T-helper 17 cell (primary cell): ENCODE results near the gene GIN1. TPM values are rescaled to one million over a fixed set of nuclear protein-coding genes. Genes with fewer than 3 reads are reported as not detected.

Experiments
- ATAC-seq: fragments of 150-1000 bp; cut with Tn5 transposase; 2 replicates; pipeline ENCODE4 v1.10.0; 2021; ENCODE audit warnings: mild to moderate bottlenecking, moderate library complexity
- DNase-seq, 3 donors: peaks; one replicate each; pipeline versions ENCODE4 v3.0.0 to v3.0.0-alpha.2; 2020 to 2021
- H3K9me3 ChIP-seq: one replicate; pipeline ENCODE4 v1.7.0; 2013; ENCODE audit warnings: low read length, mild to moderate bottlenecking; ENCODE audit not compliant: control insufficient read depth, poor library complexity, severe bottlenecking
- H3K27ac Mint-ChIP-seq: one replicate; pipeline ENCODE4 v1.8.0; 2022; ENCODE audit warnings: mild to moderate bottlenecking, moderate library complexity, mixed read lengths
- H3K27me3 Mint-ChIP-seq: one replicate; pipeline ENCODE4 v1.8.0; 2022; ENCODE audit warnings: mixed read lengths
- H3K36me3 Mint-ChIP-seq: one replicate; pipeline ENCODE4 v1.8.0; 2022; ENCODE audit warnings: low read depth, mixed read lengths
- H3K4me1 Mint-ChIP-seq: one replicate; pipeline ENCODE4 v1.8.0; 2022; ENCODE audit warnings: mild to moderate bottlenecking, mixed read lengths
- H3K4me3 Mint-ChIP-seq: one replicate; pipeline ENCODE4 v1.8.0; 2022; ENCODE audit warnings: mild to moderate bottlenecking, moderate library complexity, mixed read lengths
- total RNA-seq, 4 donors: library from RNA in 2 of 4; stranded (reverse) in 2 of 4; gene quantifications; one replicate each; pipeline ENCODE4 v1.2.3 and lab custom pipeline; 2022 to 2026

The GIN1 gene
- total RNA-seq, 2 donors from 2014 or later: 1.7 to 3.5 TPM

- no peaks in the 10 kb centered on the region for H3K9me3 ChIP-seq
- H3K36me3 Mint-ChIP-seq: peaks cover 8% of the 10 kb centered on the region
- no peaks in the 10 kb centered on the region for H3K27me3 Mint-ChIP-seq
These were observed 7.4 kb upstream of the GIN1 start for GRCh38 chr5:103127292-103127817.

GRCh38 chr5:103126557-103126956 is 6.6 kb upstream of the GIN1 start:
- H3K4me3 Mint-ChIP-seq: no peak overlapping the region

More at GRCh38 chr5:103127292-103127817, 7.4 kb upstream of the GIN1 start:
- H3K27ac Mint-ChIP-seq: no peak overlapping the region
- no peak overlapping the region for H3K4me3 Mint-ChIP-seq
- H3K4me1 Mint-ChIP-seq: peaks cover 31% of the 10 kb centered on the region
- no peak for ATAC-seq
- DNase-seq: no peak

GRCh38 chr5:103122242-103122641 is 2.3 kb upstream of the GIN1 start:
- peaks cover 4% of the 10 kb centered on the region for H3K36me3 Mint-ChIP-seq
- no peaks in the 10 kb centered on the region for H3K9me3 ChIP-seq
- ATAC-seq: no peak
- peaks cover 39% of the 10 kb centered on the region for H3K4me1 Mint-ChIP-seq
- H3K27ac Mint-ChIP-seq: peak overlapping the region; percentile 27
- H3K27me3 Mint-ChIP-seq: no peaks in the 10 kb centered on the region
- no peak for DNase-seq
- peak overlapping the region; percentile 74 for H3K4me3 Mint-ChIP-seq

More at GRCh38 chr5:103126557-103126956, 6.6 kb upstream of the GIN1 start:
- no peak for DNase-seq
- H3K9me3 ChIP-seq: no peaks in the 10 kb centered on the region
- no peak overlapping the region for H3K27ac Mint-ChIP-seq
- H3K4me1 Mint-ChIP-seq: peaks cover 36% of the 10 kb centered on the region
- ATAC-seq: no peak
- peaks cover 10% of the 10 kb centered on the region for H3K36me3 Mint-ChIP-seq
- no peaks in the 10 kb centered on the region for H3K27me3 Mint-ChIP-seq

- ATAC-seq: no peak
- Mint-ChIP-seq H3K4me1 (peaks cover 35% of the 10 kb centered on the region), H3K4me3 (peak overlapping the region; percentile 97), H3K27ac (peak overlapping the region; percentile 99), H3K36me3 (peaks cover 4% of the 10 kb centered on the region), H3K27me3 (no peaks in the 10 kb centered on the region)
- H3K9me3 ChIP-seq: no peaks in the 10 kb centered on the region
- DNase-seq: no peak
These were observed 766 bp upstream of the GIN1 start for GRCh38 chr5:103120607-103121200.

GRCh38 chr5:103119070-103119764 is 721 bp downstream of the GIN1 start:
- no peaks in the 10 kb centered on the region for H3K9me3 ChIP-seq
- Mint-ChIP-seq H3K4me3 (peak overlapping the region; percentile 97), H3K27ac (peak overlapping the region; percentile 99), H3K36me3 (peaks cover 6% of the 10 kb centered on the region), H3K4me1 (peaks cover 32% of the 10 kb centered on the region), H3K27me3 (no peaks in the 10 kb centered on the region)
- no peak for DNase-seq
- no peak for ATAC-seq

GRCh38 chr5:103117471-103117991 is 2.4 kb downstream of the GIN1 start:
- no peak for DNase-seq
- Mint-ChIP-seq H3K36me3 (peaks cover 4% of the 10 kb centered on the region), H3K4me1 (peaks cover 33% of the 10 kb centered on the region), H3K27me3 (no peaks in the 10 kb centered on the region), H3K4me3 (no peak overlapping the region), H3K27ac (no peak overlapping the region)
- no peaks in the 10 kb centered on the region for H3K9me3 ChIP-seq
- ATAC-seq: no peak

GRCh38 chr5:103114440-103114839 is 5.5 kb downstream of the GIN1 start:
- Mint-ChIP-seq H3K36me3 (peaks cover 2% of the 10 kb centered on the region), H3K27ac (peak overlapping the region; percentile 67), H3K27me3 (no peaks in the 10 kb centered on the region), H3K4me1 (peaks cover 31% of the 10 kb centered on the region), H3K4me3 (no peak overlapping the region)
- DNase-seq (no peak), ATAC-seq (no peak)
- no peaks in the 10 kb centered on the region for H3K9me3 ChIP-seq

GRCh38 chr5:103112910-103113309 is 7.0 kb downstream of the GIN1 start:
- H3K36me3 Mint-ChIP-seq: peaks cover 2% of the 10 kb centered on the region
- H3K9me3 ChIP-seq: no peaks in the 10 kb centered on the region
- peaks cover 23% of the 10 kb centered on the region for H3K4me1 Mint-ChIP-seq
- no peak overlapping the region for H3K4me3 Mint-ChIP-seq
- no peak for ATAC-seq
- DNase-seq: no peak
- H3K27me3 Mint-ChIP-seq: no peaks in the 10 kb centered on the region
- peak overlapping the region; percentile 67 for H3K27ac Mint-ChIP-seq

- peaks cover 23% of the 10 kb centered on the region for H3K4me1 Mint-ChIP-seq
- H3K9me3 ChIP-seq: no peaks in the 10 kb centered on the region
- H3K27ac Mint-ChIP-seq: peak overlapping the region; percentile 67
- ATAC-seq (peak; percentile 87), DNase-seq (no peak)
- no peaks in the 10 kb centered on the region for H3K27me3 Mint-ChIP-seq
- H3K4me3 Mint-ChIP-seq: peak overlapping the region; percentile 25
- H3K36me3 Mint-ChIP-seq: peaks cover 2% of the 10 kb centered on the region
These were observed 8.5 kb downstream of the GIN1 start for GRCh38 chr5:103111468-103111867.

- Mint-ChIP-seq H3K36me3 (peaks cover 2% of the 10 kb centered on the region), H3K4me3 (no peak overlapping the region), H3K4me1 (peaks cover 23% of the 10 kb centered on the region), H3K27me3 (no peaks in the 10 kb centered on the region), H3K27ac (no peak overlapping the region)
- ATAC-seq (no peak), DNase-seq (no peak)
- no peaks in the 10 kb centered on the region for H3K9me3 ChIP-seq
These were observed 9.5 kb downstream of the GIN1 start for GRCh38 chr5:103110403-103110802.

GRCh38 chr5:103109277-103109676 is 10.7 kb downstream of the GIN1 start:
- ATAC-seq: no peak

GRCh38 chr5:103108086-103108485 is 11.9 kb downstream of the GIN1 start:
- H3K4me1 Mint-ChIP-seq: peaks cover 20% of the 10 kb centered on the region
- H3K36me3 Mint-ChIP-seq: no peaks in the 10 kb centered on the region
- H3K27ac Mint-ChIP-seq: no peak overlapping the region
- H3K9me3 ChIP-seq: no peaks in the 10 kb centered on the region
- no peak overlapping the region for H3K4me3 Mint-ChIP-seq
- no peak for DNase-seq
- H3K27me3 Mint-ChIP-seq: no peaks in the 10 kb centered on the region
- ATAC-seq: no peak

More at GRCh38 chr5:103109277-103109676, 10.7 kb downstream of the GIN1 start:
- Mint-ChIP-seq H3K27me3 (no peaks in the 10 kb centered on the region), H3K4me1 (peaks cover 20% of the 10 kb centered on the region), H3K36me3 (no peaks in the 10 kb centered on the region), H3K27ac (no peak overlapping the region), H3K4me3 (no peak overlapping the region)
- no peak for DNase-seq
- H3K9me3 ChIP-seq: no peaks in the 10 kb centered on the region

GRCh38 chr5:103102234-103102633 is 17.7 kb downstream of the GIN1 start:
- Mint-ChIP-seq H3K27me3 (no peaks in the 10 kb centered on the region), H3K36me3 (peaks cover 3% of the 10 kb centered on the region)

More at GRCh38 chr5:103102234-103102633, 17.7 kb downstream of the GIN1 start:
- no peak overlapping the region for H3K27ac Mint-ChIP-seq
- no peaks in the 10 kb centered on the region for H3K9me3 ChIP-seq
- peaks cover 2% of the 10 kb centered on the region for H3K4me1 Mint-ChIP-seq
- ATAC-seq (no peak), DNase-seq (no peak)
- no peak overlapping the region for H3K4me3 Mint-ChIP-seq
